Measurements from ENCODE around the gene GUCA1A. TPM values are rescaled to one million over a fixed set of nuclear protein-coding genes. Genes with fewer than 3 reads are reported as not detected.

Gene GUCA1A
- polyA plus RNA-seq, 1 donor (not counting 4 experiments of a cell fraction or from before 2014, with no cell fraction given) = not detected

DNA sequence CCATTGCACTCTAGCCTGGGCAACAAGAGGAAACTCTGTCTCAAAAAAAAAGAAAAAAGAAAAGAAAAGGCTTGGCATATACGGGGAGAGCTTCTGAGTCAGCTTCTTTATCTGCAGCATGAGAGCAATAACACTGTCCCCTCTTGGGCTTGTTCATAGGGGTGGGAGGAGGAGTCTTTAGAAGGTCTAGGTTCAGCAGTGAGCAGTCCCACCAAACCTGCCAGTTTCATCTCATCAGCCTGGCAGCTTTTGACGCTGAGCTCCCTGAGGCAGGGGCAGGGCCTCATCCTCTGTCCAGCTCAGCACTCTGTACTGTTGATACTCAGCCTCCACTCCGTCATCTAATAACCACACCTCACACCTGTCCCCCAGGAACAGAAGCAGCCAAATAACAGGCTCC, 25.1 kb upstream of the GUCA1A start:
- Histone ChIP-seq H3K9me3 (ENCODE audit: control insufficient read depth, low read depth, low read length) (no peaks in the 10 kb centered on the region), H3K4me1 (ENCODE audit: control insufficient read depth, extremely low read depth, insufficient read depth, low read length) (peaks cover 8% of the 10 kb centered on the region), H3K9me1 (ENCODE audit: control insufficient read depth, extremely low read depth, insufficient read depth, low read length) (no peaks in the 10 kb centered on the region), H3K27ac (ENCODE audit: control insufficient read depth, insufficient read depth, low read length) (no peak overlapping the region), H3K36me3 (ENCODE audit: control insufficient read depth in 2 of 2, extremely low read depth in 1 of 2, insufficient read depth in 2 of 2, low read length in 2 of 2) (no peaks in the 10 kb centered on the region), H2AFZ (ENCODE audit: control insufficient read depth, low read length) (no peak overlapping the region), H3K9ac (ENCODE audit: control insufficient read depth, extremely low read depth, insufficient read depth, low read length) (no peak overlapping the region), H4K20me1 (ENCODE audit: control insufficient read depth, extremely low read depth, insufficient read depth, low read length) (no peaks in the 10 kb centered on the region), H3K4me2 (ENCODE audit: control insufficient read depth, extremely low read depth, insufficient read depth, low read depth, low read length) (no peak overlapping the region), H3K79me2 (ENCODE audit: control insufficient read depth, insufficient read depth, low read length) (no peaks in the 10 kb centered on the region), H3K27me3 (ENCODE audit: control insufficient read depth, extremely low read depth, insufficient read depth, low read length) (no peaks in the 10 kb centered on the region), H3K4me3 (ENCODE audit: control insufficient read depth in 2 of 3, extremely low read depth in 1 of 3, insufficient read depth in 2 of 3, low read depth in 1 of 3, low read length in 3 of 3) (no peak overlapping the region)
- TF ChIP-seq, protein P1, sequence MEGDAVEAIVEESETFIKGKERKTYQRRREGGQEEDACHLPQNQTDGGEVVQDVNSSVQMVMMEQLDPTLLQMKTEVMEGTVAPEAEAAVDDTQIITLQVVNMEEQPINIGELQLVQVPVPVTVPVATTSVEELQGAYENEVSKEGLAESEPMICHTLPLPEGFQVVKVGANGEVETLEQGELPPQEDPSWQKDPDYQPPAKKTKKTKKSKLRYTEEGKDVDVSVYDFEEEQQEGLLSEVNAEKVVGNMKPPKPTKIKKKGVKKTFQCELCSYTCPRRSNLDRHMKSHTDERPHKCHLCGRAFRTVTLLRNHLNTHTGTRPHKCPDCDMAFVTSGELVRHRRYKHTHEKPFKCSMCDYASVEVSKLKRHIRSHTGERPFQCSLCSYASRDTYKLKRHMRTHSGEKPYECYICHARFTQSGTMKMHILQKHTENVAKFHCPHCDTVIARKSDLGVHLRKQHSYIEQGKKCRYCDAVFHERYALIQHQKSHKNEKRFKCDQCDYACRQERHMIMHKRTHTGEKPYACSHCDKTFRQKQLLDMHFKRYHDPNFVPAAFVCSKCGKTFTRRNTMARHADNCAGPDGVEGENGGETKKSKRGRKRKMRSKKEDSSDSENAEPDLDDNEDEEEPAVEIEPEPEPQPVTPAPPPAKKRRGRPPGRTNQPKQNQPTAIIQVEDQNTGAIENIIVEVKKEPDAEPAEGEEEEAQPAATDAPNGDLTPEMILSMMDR (optimal IDR thresholded peaks at IDR 0.05 in 1 of 3, IDR thresholded peaks at IDR 0.05 in 1 of 3, conservative IDR thresholded peaks at IDR 0.05 in 1 of 3; ENCODE audit: extremely low read depth in 1 of 3, insufficient read depth in 2 of 3, low read length in 3 of 3) = no peak
- TF ChIP-seq EZH2 (IDR thresholded peaks at IDR 0.05; ENCODE audit: low read length) = no peak
- dilution Hi-C loops (cut with MboI; ENCODE audit: extremely low pct_ligation_motif_present, low sequenced_read_pairs) = no loop called here
- FAIRE-seq (no peak), DNase-seq (ENCODE audit: low read depth, low spot score) (no peak)

DNA sequence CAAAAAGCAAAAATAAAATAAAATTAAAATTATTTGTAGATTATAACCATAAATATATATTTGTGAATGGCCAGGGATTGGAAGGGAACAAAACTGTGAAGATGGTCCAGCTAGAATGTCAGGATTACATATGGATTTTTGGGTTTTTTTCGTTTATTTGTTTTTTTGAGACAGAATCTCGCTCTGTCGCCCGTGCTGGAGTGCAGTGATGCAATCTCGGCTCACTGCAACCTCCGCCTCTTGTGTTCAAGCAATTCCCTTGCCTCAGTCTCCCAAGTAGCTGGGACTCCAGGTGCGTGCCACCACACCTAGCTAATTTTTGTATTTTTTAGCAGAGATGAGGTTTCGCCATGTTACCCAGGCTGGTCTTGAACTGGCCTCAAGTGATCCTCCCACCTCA, 22.9 kb upstream of the GUCA1A start:
- Histone ChIP-seq H3K9ac (ENCODE audit: control insufficient read depth, extremely low read depth, insufficient read depth, low read length) (no peak overlapping the region), H2AFZ (ENCODE audit: control insufficient read depth, low read length) (no peak overlapping the region), H3K36me3 (ENCODE audit: control insufficient read depth in 2 of 2, extremely low read depth in 1 of 2, insufficient read depth in 2 of 2, low read length in 2 of 2) (no peaks in the 10 kb centered on the region), H3K27me3 (ENCODE audit: control insufficient read depth, extremely low read depth, insufficient read depth, low read length) (no peaks in the 10 kb centered on the region), H3K4me3 (ENCODE audit: control insufficient read depth in 2 of 3, extremely low read depth in 1 of 3, insufficient read depth in 2 of 3, low read depth in 1 of 3, low read length in 3 of 3) (no peak overlapping the region), H3K79me2 (ENCODE audit: control insufficient read depth, insufficient read depth, low read length) (no peaks in the 10 kb centered on the region), H3K4me2 (ENCODE audit: control insufficient read depth, extremely low read depth, insufficient read depth, low read depth, low read length) (no peak overlapping the region), H3K9me3 (ENCODE audit: control insufficient read depth, low read depth, low read length) (no peaks in the 10 kb centered on the region), H4K20me1 (ENCODE audit: control insufficient read depth, extremely low read depth, insufficient read depth, low read length) (no peaks in the 10 kb centered on the region), H3K9me1 (ENCODE audit: control insufficient read depth, extremely low read depth, insufficient read depth, low read length) (no peaks in the 10 kb centered on the region), H3K27ac (ENCODE audit: control insufficient read depth, insufficient read depth, low read length) (no peak overlapping the region), H3K4me1 (ENCODE audit: control insufficient read depth, extremely low read depth, insufficient read depth, low read length) (peaks cover 6% of the 10 kb centered on the region)
- dilution Hi-C loops (cut with MboI; ENCODE audit: extremely low pct_ligation_motif_present, low sequenced_read_pairs) = no loop called here
- no peak for TF ChIP-seq EZH2 (IDR thresholded peaks at IDR 0.05; ENCODE audit: low read length)
- TF ChIP-seq, protein P1 (optimal IDR thresholded peaks at IDR 0.05 in 1 of 3, IDR thresholded peaks at IDR 0.05 in 1 of 3, conservative IDR thresholded peaks at IDR 0.05 in 1 of 3; ENCODE audit: extremely low read depth in 1 of 3, insufficient read depth in 2 of 3, low read length in 3 of 3) = no peak
- FAIRE-seq = no peak
- DNase-seq (ENCODE audit: low read depth, low spot score) = no peak

All from keratinocyte (primary cell).